ENCODE measurements around the gene CALR3.
"Not testable (repeated sequence)": the region's sequence is repeated elsewhere in the genome, so short reads cannot be mapped to it uniquely, and the experiment has no call there.

Gene CALR3

GRCh38 chr19:16495982-16496612 is at the start of gene CALR3, which contains the start of gene C19orf44:
Gene CALR3, minus strand, starts transcription at chr19:16496167. Its CDS starts 38 bp downstream, at chr19:16496129.
Gene C19orf44, plus strand, starts transcription at chr19:16496394. Its CDS starts 4,399 bp downstream, at chr19:16500793.
- DNase-seq (ENCODE audit: low spot score), result peak; percentile 99

GRCh38 chr19:16544473-16545231 is 48.7 kb upstream of the CALR3 start:
- DNase-seq (ENCODE audit: low spot score), result no peak

GRCh38 chr19:16543734-16544133 is 47.8 kb upstream of the CALR3 start:
- not testable (repeated sequence) for DNase-seq (ENCODE audit: low spot score)

GRCh38 chr19:16542910-16543472 is 47.0 kb upstream of the CALR3 start:
- no peak for DNase-seq (ENCODE audit: low spot score)

GRCh38 chr19:16542045-16542909 is 46.3 kb upstream of the CALR3 start, which contains the start of gene CHERP:
Gene CHERP, minus strand, starts transcription at chr19:16542437. Its CDS starts 59 bp downstream, at chr19:16542378.
- DNase-seq (ENCODE audit: low spot score), result peak; percentile 91

GRCh38 chr19:16541526-16542044 is 45.6 kb upstream of the CALR3 start:
- peak; percentile 48 for DNase-seq (ENCODE audit: low spot score)

GRCh38 chr19:16540948-16541347 is 45.0 kb upstream of the CALR3 start:
- DNase-seq (ENCODE audit: low spot score), result no peak

- DNase-seq (ENCODE audit: low spot score), result no peak
Measured at GRCh38 chr19:16537111-16537510, 41.1 kb upstream of the CALR3 start.

GRCh38 chr19:16536130-16536529 is 40.2 kb upstream of the CALR3 start:
- DNase-seq (ENCODE audit: low spot score), result no peak

GRCh38 chr19:16535381-16535780 is 39.4 kb upstream of the CALR3 start:
- no peak for DNase-seq (ENCODE audit: low spot score)

GRCh38 chr19:16532440-16533234 is 36.7 kb upstream of the CALR3 start:
- no peak for DNase-seq (ENCODE audit: low spot score)

GRCh38 chr19:16531380-16531669 is 35.4 kb upstream of the CALR3 start:
- DNase-seq (ENCODE audit: low spot score), result no peak

GRCh38 chr19:16530540-16531379 is 34.8 kb upstream of the CALR3 start:
- DNase-seq (ENCODE audit: low spot score), result no peak

GRCh38 chr19:16529466-16530144 is 33.6 kb upstream of the CALR3 start:
- no peak for DNase-seq (ENCODE audit: low spot score)

GRCh38 chr19:16527971-16528521 is 32.1 kb upstream of the CALR3 start:
- no peak for DNase-seq (ENCODE audit: low spot score)

GRCh38 chr19:16527334-16527935 is 31.5 kb upstream of the CALR3 start:
- no peak for DNase-seq (ENCODE audit: low spot score)

- no peak for DNase-seq (ENCODE audit: low spot score)
Measured at GRCh38 chr19:16525751-16526481, 29.9 kb upstream of the CALR3 start.
